Cardiac muscle cell (in vitro differentiated cells and primary cell): ENCODE data around the gene ZNF444. TPM values are rescaled to one million over a fixed set of nuclear protein-coding genes. Genes with fewer than 3 reads are reported as not detected.
"Not testable (repeated sequence)": the region's sequence is repeated elsewhere in the genome, so short reads cannot be mapped to it uniquely, and the experiment has no call there.

Source experiments
- DNase-seq, 2 donors: peaks; one replicate each; pipeline versions ENCODE4 v3.0.0 to v3.0.0-alpha.2; 2010 to 2017; ENCODE audit warnings: low read depth in 1 of 2, low spot score in 1 of 2
- H3K27ac ChIP-seq: fragments of 200-600 bp; sonication (generic); 2 replicates; pipeline ENCODE4 v1.5.1; 2016
- H3K27me3 ChIP-seq: fragments of 200-600 bp; sonication (generic); 2 replicates; pipeline ENCODE4 v1.6.0; 2016; ENCODE audit warnings: control low read depth
- H3K36me3 ChIP-seq: fragments of 200-600 bp; sonication (generic); 2 replicates; pipeline ENCODE4 v1.5.1; 2016; ENCODE audit warnings: control low read depth
- H3K4me1 ChIP-seq: fragments of 200-600 bp; sonication (generic); 2 replicates; pipeline ENCODE4 v1.8.1; 2017; ENCODE audit warnings: low read depth, mild to moderate bottlenecking, mixed run types
- H3K4me3 ChIP-seq: fragments of 200-600 bp; sonication (generic); 2 replicates; pipeline ENCODE4 v1.5.1; 2016; ENCODE audit warnings: mild to moderate bottlenecking
- H3K9me3 ChIP-seq: fragments of 200-600 bp; sonication (generic); 2 replicates; pipeline ENCODE4 v1.5.1; 2017; ENCODE audit warnings: low read depth, mild to moderate bottlenecking, control low read depth
- CTCF ChIP-seq: IDR thresholded peaks from 2 replicates; pipeline ENCODE4 v1.5.1; 2012; ENCODE audit warnings: low read depth, mild to moderate bottlenecking, low read length
- polyA plus RNA-seq: library from polyadenylated mRNA; unstranded; fragments of >200 nt; fragmentation: Nextera tagmentation; extraction: Ambion mirVana; gene quantifications from 2 replicates; pipeline ENCODE4 v1.2.1, GENCODE V29; 2016
- total RNA-seq: library from RNA; depleted of rRNA; stranded (reverse); fragments of >200 nt; gene quantifications from 2 replicates; pipeline ENCODE4 v1.2.3, GENCODE V29; 2016

ZNF444 gene
- total and polyA plus RNA-seq, 2 experiments from 2014 or later: 71.8 to 72.8 TPM

- no peaks in the 10 kb centered on the region for H3K4me1 ChIP-seq
- H3K9me3 ChIP-seq: no peaks in the 10 kb centered on the region
- no peak for DNase-seq
- peak overlapping the region; percentile 36 for H3K27ac ChIP-seq
- H3K4me3 ChIP-seq: no peak overlapping the region
- H3K36me3 ChIP-seq: no peaks in the 10 kb centered on the region
- TF ChIP-seq CTCF: no peak
- H3K27me3 ChIP-seq: no peaks in the 10 kb centered on the region
These were observed 43.8 kb upstream of the ZNF444 start for GRCh38 chr19:56097306-56097705.

GRCh38 chr19:56097776-56098175 lies 43.3 kb upstream of the ZNF444 start:
- no peak overlapping the region for H3K4me3 ChIP-seq
- TF ChIP-seq CTCF: no peak
- H3K9me3 ChIP-seq: no peaks in the 10 kb centered on the region
- no peaks in the 10 kb centered on the region for H3K27me3 ChIP-seq
- no peak for DNase-seq
- H3K36me3 ChIP-seq: no peaks in the 10 kb centered on the region
- H3K4me1 ChIP-seq: no peaks in the 10 kb centered on the region
- peak overlapping the region; percentile 36 for H3K27ac ChIP-seq

- H3K36me3 ChIP-seq, H3K4me1 ChIP-seq, H3K4me3 ChIP-seq, H3K9me3 ChIP-seq, H3K27me3 ChIP-seq, DNase-seq, H3K27ac ChIP-seq: not testable (repeated sequence)
These were observed 42.9 kb upstream of the ZNF444 start for GRCh38 chr19:56098237-56098636.

- no peaks in the 10 kb centered on the region for H3K27me3 ChIP-seq
- no peak overlapping the region for H3K4me3 ChIP-seq
- TF ChIP-seq CTCF: no peak
- no peak for DNase-seq
- H3K4me1 ChIP-seq: no peaks in the 10 kb centered on the region
- no peaks in the 10 kb centered on the region for H3K36me3 ChIP-seq
- no peak overlapping the region for H3K27ac ChIP-seq
- H3K9me3 ChIP-seq: no peaks in the 10 kb centered on the region
These were observed 42.1 kb upstream of the ZNF444 start for GRCh38 chr19:56098731-56099568.

- TF ChIP-seq CTCF: no peak
- DNase-seq: no peak
- Histone ChIP-seq H3K36me3 (no peaks in the 10 kb centered on the region), H3K4me1 (no peaks in the 10 kb centered on the region), H3K27ac (no peak overlapping the region), H3K9me3 (no peaks in the 10 kb centered on the region), H3K4me3 (no peak overlapping the region), H3K27me3 (no peaks in the 10 kb centered on the region)
These were observed 41.2 kb upstream of the ZNF444 start for GRCh38 chr19:56099638-56100539.

GRCh38 chr19:56101095-56101494 lies 40.0 kb upstream of the ZNF444 start:
- no peak for TF ChIP-seq CTCF
- Histone ChIP-seq H3K4me3 (no peak overlapping the region), H3K9me3 (no peaks in the 10 kb centered on the region), H3K36me3 (no peaks in the 10 kb centered on the region), H3K27ac (no peak overlapping the region), H3K27me3 (no peaks in the 10 kb centered on the region), H3K4me1 (peaks cover 4% of the 10 kb centered on the region)
- DNase-seq: no peak
